SK-N-SH (cell line): Measurements from ENCODE around the gene C22orf42.
"Not testable (repeated sequence)": the region's sequence is repeated elsewhere in the genome, so short reads cannot be mapped to it uniquely, and the experiment has no call there.

Experiments
- CHD2 ChIP-seq: fragments of 150-350 bp; IDR thresholded peaks from 2 replicates; pipeline ENCODE4 v1.6.1; 2018; ENCODE audit warnings: low read length; ENCODE audit not compliant: partially characterized antibody
- GABPA ChIP-seq: IDR thresholded peaks from 2 replicates; pipeline ENCODE4 v1.4.0; 2012; ENCODE audit warnings: low read depth, mild to moderate bottlenecking
- JUND ChIP-seq: IDR thresholded peaks from 2 replicates; pipeline ENCODE4 v1.4.0; 2012
- RCOR1 ChIP-seq: fragments of 150-350 bp; IDR thresholded peaks from 2 replicates; pipeline ENCODE4 v1.6.1; 2017; ENCODE audit warnings: antibody characterized with exemption, low read length
- SMC3 ChIP-seq: IDR thresholded peaks from 2 replicates; pipeline ENCODE4 v1.6.1; 2012; ENCODE audit warnings: low read depth, low read length, improper control_type of control experiment
- TAF1 ChIP-seq: IDR thresholded peaks from 2 replicates; pipeline ENCODE4 v1.6.1; 2012; ENCODE audit warnings: low read depth, mild to moderate bottlenecking, low read length, moderate library complexity, borderline replicate concordance
- TCF12 ChIP-seq: IDR thresholded peaks from 2 replicates; pipeline ENCODE4 v1.4.0; 2012
- YY1 ChIP-seq: IDR thresholded peaks from 2 replicates; pipeline ENCODE4 v1.4.0; 2012; ENCODE audit warnings: low read depth, mild to moderate bottlenecking
- TF ChIP-seq, protein P1 (sequence below): fragments of 200-600 bp; sonication (generic); IDR thresholded peaks from 2 replicates; pipeline ENCODE4 v1.6.1; 2017; ENCODE audit warnings: antibody characterized with exemption, mild to moderate bottlenecking, moderate library complexity
- TF ChIP-seq, protein P2 (sequence below): IDR thresholded peaks from 2 replicates; pipeline ENCODE4 v1.4.0; 2012; ENCODE audit warnings: low read depth, borderline replicate concordance
- TF ChIP-seq, protein P3 (sequence below): IDR thresholded peaks from 2 replicates; pipeline ENCODE4; 2012
- TF ChIP-seq, protein P4 (sequence below): IDR thresholded peaks from 2 replicates; pipeline ENCODE4 v1.6.1; 2012; ENCODE audit warnings: mild to moderate bottlenecking, low read depth, low read length, moderate library complexity
- TF ChIP-seq, protein P5 (sequence below): IDR thresholded peaks from 2 replicates; pipeline ENCODE4 v1.4.0; 2012; ENCODE audit warnings: low read depth

DNA sequence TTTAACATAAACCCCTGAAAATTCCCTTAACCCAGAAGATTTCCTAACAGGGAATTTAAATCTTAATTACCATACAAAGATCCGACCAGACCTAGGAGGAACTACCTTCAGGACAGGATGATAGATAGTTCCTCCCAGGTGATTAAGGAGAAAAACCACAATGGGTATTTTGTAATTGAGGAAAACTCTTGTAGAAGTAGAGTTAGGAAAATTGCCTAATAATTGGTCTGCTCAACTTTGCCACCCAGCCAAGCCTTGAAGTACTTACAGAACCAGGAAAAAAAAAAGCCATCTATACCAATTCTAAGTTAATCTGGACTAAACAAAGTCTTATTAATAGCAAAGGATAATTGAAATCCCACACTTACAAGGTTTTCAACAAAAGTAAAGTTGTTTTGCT, 20.5 kb downstream of the C22orf42 start:
- not testable (repeated sequence) for TF ChIP-seq GABPA, TAF1, JUND, RCOR1, YY1, SMC3, CHD2, TCF12
- TF ChIP-seq, protein P1, sequence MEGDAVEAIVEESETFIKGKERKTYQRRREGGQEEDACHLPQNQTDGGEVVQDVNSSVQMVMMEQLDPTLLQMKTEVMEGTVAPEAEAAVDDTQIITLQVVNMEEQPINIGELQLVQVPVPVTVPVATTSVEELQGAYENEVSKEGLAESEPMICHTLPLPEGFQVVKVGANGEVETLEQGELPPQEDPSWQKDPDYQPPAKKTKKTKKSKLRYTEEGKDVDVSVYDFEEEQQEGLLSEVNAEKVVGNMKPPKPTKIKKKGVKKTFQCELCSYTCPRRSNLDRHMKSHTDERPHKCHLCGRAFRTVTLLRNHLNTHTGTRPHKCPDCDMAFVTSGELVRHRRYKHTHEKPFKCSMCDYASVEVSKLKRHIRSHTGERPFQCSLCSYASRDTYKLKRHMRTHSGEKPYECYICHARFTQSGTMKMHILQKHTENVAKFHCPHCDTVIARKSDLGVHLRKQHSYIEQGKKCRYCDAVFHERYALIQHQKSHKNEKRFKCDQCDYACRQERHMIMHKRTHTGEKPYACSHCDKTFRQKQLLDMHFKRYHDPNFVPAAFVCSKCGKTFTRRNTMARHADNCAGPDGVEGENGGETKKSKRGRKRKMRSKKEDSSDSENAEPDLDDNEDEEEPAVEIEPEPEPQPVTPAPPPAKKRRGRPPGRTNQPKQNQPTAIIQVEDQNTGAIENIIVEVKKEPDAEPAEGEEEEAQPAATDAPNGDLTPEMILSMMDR: not testable (repeated sequence)
- TF ChIP-seq, protein P2, sequence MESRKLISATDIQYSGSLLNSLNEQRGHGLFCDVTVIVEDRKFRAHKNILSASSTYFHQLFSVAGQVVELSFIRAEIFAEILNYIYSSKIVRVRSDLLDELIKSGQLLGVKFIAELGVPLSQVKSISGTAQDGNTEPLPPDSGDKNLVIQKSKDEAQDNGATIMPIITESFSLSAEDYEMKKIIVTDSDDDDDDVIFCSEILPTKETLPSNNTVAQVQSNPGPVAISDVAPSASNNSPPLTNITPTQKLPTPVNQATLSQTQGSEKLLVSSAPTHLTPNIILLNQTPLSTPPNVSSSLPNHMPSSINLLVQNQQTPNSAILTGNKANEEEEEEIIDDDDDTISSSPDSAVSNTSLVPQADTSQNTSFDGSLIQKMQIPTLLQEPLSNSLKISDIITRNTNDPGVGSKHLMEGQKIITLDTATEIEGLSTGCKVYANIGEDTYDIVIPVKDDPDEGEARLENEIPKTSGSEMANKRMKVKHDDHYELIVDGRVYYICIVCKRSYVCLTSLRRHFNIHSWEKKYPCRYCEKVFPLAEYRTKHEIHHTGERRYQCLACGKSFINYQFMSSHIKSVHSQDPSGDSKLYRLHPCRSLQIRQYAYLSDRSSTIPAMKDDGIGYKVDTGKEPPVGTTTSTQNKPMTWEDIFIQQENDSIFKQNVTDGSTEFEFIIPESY: not testable (repeated sequence)
- TF ChIP-seq, protein P3, sequence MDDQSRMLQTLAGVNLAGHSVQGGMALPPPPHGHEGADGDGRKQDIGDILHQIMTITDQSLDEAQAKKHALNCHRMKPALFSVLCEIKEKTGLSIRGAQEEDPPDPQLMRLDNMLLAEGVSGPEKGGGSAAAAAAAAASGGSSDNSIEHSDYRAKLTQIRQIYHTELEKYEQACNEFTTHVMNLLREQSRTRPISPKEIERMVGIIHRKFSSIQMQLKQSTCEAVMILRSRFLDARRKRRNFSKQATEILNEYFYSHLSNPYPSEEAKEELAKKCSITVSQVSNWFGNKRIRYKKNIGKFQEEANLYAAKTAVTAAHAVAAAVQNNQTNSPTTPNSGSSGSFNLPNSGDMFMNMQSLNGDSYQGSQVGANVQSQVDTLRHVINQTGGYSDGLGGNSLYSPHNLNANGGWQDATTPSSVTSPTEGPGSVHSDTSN: not testable (repeated sequence)
- TF ChIP-seq, protein P4, sequence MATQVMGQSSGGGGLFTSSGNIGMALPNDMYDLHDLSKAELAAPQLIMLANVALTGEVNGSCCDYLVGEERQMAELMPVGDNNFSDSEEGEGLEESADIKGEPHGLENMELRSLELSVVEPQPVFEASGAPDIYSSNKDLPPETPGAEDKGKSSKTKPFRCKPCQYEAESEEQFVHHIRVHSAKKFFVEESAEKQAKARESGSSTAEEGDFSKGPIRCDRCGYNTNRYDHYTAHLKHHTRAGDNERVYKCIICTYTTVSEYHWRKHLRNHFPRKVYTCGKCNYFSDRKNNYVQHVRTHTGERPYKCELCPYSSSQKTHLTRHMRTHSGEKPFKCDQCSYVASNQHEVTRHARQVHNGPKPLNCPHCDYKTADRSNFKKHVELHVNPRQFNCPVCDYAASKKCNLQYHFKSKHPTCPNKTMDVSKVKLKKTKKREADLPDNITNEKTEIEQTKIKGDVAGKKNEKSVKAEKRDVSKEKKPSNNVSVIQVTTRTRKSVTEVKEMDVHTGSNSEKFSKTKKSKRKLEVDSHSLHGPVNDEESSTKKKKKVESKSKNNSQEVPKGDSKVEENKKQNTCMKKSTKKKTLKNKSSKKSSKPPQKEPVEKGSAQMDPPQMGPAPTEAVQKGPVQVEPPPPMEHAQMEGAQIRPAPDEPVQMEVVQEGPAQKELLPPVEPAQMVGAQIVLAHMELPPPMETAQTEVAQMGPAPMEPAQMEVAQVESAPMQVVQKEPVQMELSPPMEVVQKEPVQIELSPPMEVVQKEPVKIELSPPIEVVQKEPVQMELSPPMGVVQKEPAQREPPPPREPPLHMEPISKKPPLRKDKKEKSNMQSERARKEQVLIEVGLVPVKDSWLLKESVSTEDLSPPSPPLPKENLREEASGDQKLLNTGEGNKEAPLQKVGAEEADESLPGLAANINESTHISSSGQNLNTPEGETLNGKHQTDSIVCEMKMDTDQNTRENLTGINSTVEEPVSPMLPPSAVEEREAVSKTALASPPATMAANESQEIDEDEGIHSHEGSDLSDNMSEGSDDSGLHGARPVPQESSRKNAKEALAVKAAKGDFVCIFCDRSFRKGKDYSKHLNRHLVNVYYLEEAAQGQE: not testable (repeated sequence)
- TF ChIP-seq, protein P5, sequence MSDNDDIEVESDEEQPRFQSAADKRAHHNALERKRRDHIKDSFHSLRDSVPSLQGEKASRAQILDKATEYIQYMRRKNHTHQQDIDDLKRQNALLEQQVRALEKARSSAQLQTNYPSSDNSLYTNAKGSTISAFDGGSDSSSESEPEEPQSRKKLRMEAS: not testable (repeated sequence)
